A549 treated with CpdA at 1 μM for 4 hours (cell line): ENCODE measurements around the gene WAC. TPM values are rescaled to one million over a fixed set of nuclear protein-coding genes. Genes with fewer than 3 reads are reported as not detected.

ENCODE experiments used
- total RNA-seq: library from RNA; stranded (reverse); fragments of 200-300 nt; extraction: Qiagen RNA extraction; gene quantifications from 5 replicates; pipeline ENCODE4 v1.2.3, GENCODE V29; 2022; ENCODE audit warnings: low read depth

Gene WAC
- total RNA-seq = 60.1 to 79.4 TPM (median 71.8 TPM) in 5 replicates

GRCh38 chr10:28532337-28533185 is at the start of gene WAC:
WAC (plus strand) TSS chr10:28533118; CDS start chr10:28533580, 462 bp downstream.

Other genes with a start within 250 kb of the WAC start
- gene MPP7, start 230.1 kb upstream of the WAC start, total RNA-seq = 0.05 to 0.28 TPM (median 0.19 TPM) in 5 replicates
- 13.6 to 20.5 TPM (median 18.8 TPM) in 5 replicates for gene BAMBI, start 144.4 kb downstream of the WAC start, total RNA-seq